Fibroblast of villous mesenchyme (primary cell): ENCODE measurements around the gene TRIM72. TPM values are rescaled to one million over a fixed set of nuclear protein-coding genes. Genes with fewer than 3 reads are reported as not detected.
A peak's percentile ranks its signal among the peaks of the same experiment; 100 is the strongest.
"Not testable (repeated sequence)": the region's sequence is repeated elsewhere in the genome, so short reads cannot be mapped to it uniquely, and the experiment has no call there.

Experiments
- DNase-seq: peaks from one replicate; pipeline ENCODE4 v3.0.0-alpha.2; 2010; ENCODE audit warnings: low read depth
- H3K4me3 ChIP-seq: 2 replicates; pipeline ENCODE4 v1.5.1; 2011; ENCODE audit warnings: low read depth, mild to moderate bottlenecking, low read length
- CTCF ChIP-seq: IDR thresholded peaks from 2 replicates; pipeline ENCODE4 v1.5.1; 2012; ENCODE audit warnings: low read depth, mild to moderate bottlenecking, low read length; ENCODE audit not compliant: insufficient read depth
- total RNA-seq: library from RNA; depleted of rRNA; stranded (reverse); fragments of >200 nt; gene quantifications from 2 replicates; pipeline ENCODE4 v1.2.3, GENCODE V29; 2012

The TRIM72 gene
- total RNA-seq, 1 donor = not detected

GRCh38 chr16:31198207-31198882, 15.6 kb upstream of the TRIM72 start:
- no peak for DNase-seq
- no peak for TF ChIP-seq CTCF
- H3K4me3 ChIP-seq = no peak overlapping the region

- no peak overlapping the region for H3K4me3 ChIP-seq
- TF ChIP-seq CTCF = no peak
- DNase-seq = no peak
These were observed 14.4 kb upstream of the TRIM72 start for GRCh38 chr16:31199430-31200041.

- H3K4me3 ChIP-seq, DNase-seq: not testable (repeated sequence)
These were observed 13.8 kb upstream of the TRIM72 start for GRCh38 chr16:31200111-31200510.

GRCh38 chr16:31200821-31201568, 12.9 kb upstream of the TRIM72 start:
- peak; percentile 26 for DNase-seq
- peak; percentile 16 for TF ChIP-seq CTCF
- H3K4me3 ChIP-seq = peak overlapping the region; percentile 78

- TF ChIP-seq CTCF = no peak
- DNase-seq = peak; percentile 29
These were observed 12.1 kb upstream of the TRIM72 start for GRCh38 chr16:31201582-31202413.

GRCh38 chr16:31202414-31203375, 11.2 kb upstream of the TRIM72 start, which contains the start of gene PYCARD:
Gene PYCARD (minus strand): TSS chr16:31202760. CDS start chr16:31202690, 70 bp downstream.
- peak; percentile 38 for DNase-seq
- H3K4me3 ChIP-seq = peak within 1 kb of the TSS; percentile 78
- TF ChIP-seq CTCF = no peak

More at GRCh38 chr16:31201582-31202413, 12.1 kb upstream of the TRIM72 start:
- H3K4me3 ChIP-seq = peak overlapping the region; percentile 78
